Subcutaneous adipose tissue (tissue), 1 donor: ENCODE results near the gene SORL1-AS1.

Source experiments
- TF ChIP-seq, protein P1 (sequence below): fragments of 450-650 bp; IDR thresholded peaks from one replicate; pipeline ENCODE4 v1.5.1; 2016; ENCODE audit warnings: low read depth, mild to moderate bottlenecking, control low read depth, antibody characterized with exemption, moderate library complexity

Gene SORL1-AS1

DNA sequence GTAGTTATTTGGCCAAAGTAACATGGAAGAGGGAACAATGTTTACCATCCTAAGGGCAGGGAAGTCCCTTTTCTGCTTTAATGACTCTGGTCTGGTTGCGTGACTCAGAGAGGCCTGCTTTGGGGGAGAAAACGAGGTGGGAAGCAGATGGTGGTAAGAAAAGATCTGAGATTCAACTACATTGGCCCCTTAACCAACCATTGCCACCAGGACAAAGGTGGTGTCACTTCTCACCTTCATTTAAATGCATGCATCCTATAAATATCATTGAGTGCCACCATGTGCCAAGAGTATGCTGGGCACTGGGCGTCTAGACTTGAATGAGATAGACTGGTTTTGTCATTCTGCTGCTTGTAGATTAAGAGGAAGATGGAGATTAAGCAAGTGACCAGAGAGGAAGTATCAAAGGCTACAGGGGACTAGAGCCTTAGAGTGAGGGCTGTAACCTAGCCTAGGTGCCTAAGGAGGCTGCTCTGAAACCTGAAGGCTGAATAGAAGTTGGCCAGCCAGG is 4.3 kb downstream of the SORL1-AS1 start:
- TF ChIP-seq, protein P1, sequence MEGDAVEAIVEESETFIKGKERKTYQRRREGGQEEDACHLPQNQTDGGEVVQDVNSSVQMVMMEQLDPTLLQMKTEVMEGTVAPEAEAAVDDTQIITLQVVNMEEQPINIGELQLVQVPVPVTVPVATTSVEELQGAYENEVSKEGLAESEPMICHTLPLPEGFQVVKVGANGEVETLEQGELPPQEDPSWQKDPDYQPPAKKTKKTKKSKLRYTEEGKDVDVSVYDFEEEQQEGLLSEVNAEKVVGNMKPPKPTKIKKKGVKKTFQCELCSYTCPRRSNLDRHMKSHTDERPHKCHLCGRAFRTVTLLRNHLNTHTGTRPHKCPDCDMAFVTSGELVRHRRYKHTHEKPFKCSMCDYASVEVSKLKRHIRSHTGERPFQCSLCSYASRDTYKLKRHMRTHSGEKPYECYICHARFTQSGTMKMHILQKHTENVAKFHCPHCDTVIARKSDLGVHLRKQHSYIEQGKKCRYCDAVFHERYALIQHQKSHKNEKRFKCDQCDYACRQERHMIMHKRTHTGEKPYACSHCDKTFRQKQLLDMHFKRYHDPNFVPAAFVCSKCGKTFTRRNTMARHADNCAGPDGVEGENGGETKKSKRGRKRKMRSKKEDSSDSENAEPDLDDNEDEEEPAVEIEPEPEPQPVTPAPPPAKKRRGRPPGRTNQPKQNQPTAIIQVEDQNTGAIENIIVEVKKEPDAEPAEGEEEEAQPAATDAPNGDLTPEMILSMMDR, result no peak

DNA sequence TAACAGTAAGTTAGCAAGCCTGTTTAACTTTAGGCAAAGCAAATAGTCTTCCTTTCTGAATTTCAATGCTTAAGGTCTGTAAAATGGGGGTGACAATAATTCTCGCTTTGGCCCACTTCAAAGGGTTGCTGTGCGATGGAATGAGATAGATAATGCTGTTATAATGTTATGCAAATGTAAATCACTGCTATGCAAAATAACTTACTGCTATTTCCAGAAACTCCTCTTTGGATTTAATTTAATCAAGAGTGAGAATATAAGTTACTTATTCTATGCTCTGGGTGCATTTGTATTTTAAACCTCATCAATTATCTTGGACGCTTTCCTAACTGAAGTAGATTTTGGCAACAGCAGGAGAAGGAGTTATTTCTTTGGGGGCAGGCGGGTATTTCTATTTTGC is 4.8 kb downstream of the SORL1-AS1 start:
- TF ChIP-seq, protein P1, result no peak

DNA sequence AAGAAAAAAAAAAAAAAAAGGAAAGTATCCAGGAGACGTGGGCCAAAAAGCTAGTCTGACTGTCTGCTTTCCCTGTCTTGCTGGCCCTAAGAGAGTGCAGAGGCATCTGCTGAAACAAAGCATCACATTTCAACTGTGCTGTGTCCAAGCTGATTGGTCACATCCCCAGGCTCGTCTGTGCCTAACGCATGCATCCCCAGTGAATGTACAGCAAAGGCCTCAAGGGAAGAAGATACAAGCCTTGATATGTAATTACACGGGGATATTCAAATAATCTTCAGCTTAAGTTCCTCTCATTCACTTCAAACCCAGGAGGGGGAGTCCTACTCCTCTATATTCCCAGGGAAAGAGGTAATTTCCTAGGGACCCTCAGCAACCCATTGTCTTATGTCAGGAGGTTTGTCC is 6.0 kb downstream of the SORL1-AS1 start:
- TF ChIP-seq, protein P1, result no peak

DNA sequence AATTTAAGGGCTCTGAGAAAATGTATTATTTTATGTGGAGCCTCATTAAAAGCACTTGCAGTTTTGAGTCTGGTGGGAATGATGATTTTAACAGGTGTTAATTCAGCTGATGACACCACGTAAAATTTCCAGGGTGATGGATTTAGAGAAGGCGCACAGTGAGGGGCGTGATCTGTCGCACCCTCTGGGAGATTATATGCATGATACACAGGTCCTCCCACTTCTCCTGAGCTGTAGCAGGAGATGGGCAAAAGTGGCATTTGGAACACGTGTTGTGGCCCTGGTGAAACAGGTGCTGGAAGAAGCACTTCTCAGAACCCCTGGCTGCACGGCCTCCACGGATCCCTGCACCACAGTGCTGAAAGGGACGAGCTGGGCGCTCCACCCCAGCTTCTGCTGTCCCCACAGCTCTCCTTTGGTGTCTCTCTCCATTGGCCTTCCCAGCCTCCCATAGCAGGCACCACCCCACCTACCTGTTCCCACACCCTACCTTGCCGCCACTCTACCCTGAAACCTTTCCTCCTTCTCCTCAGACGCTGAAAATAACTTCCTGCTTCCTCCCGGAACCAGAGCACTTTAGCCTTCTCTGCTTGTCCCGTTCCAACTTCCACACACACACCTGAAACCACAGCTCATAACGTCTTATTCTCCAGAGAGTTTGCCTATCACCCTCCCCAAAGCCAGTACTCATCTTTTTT is 7.5 kb downstream of the SORL1-AS1 start:
- TF ChIP-seq, protein P1, result no peak

DNA sequence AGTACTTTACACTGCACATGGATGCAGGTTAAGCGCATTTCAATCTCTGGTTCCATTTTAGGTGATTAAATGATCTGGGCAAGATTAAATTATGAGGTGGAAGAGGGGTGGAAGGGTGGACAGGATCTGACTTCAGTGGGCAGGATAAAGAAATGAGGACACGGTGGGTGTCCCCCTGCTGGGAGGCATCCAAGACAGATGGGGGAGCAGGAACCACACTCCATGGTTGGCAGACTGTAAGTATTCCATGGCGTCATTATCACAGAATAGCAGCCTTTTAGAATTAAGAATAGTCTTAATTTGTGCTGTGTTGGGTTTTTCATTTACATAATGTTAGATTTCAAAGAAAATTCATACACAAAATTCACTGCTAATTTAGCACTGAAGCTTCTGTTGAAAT is 8.2 kb downstream of the SORL1-AS1 start:
- TF ChIP-seq, protein P1, result no peak

DNA sequence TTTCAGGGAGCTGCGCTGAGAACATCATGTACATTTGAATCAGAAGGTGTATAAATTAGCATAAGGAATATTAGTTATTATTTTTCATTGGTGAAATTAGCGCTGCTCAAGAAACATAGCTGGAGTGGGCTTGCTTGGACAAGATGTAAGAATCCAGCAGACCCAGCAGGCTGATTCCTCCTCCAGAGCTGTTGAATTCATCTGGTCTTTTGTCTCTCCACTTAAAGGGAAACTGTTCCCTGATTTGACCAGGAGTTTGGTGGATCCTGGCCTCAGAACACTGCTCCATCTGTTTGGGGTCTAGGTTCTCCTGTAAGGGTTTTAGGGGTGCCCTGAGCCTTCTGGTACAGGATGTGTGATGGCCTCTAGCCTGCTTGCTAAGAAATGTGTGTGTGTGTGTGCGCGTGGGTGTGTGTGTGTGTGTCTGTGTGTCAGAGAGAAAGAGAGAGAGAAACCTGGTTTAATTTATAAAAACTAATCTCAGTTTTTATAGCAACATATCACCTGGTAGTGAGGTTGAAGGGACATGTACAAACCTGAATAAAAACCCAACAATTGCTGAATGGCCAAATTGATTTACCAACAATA is 9.0 kb downstream of the SORL1-AS1 start:
- TF ChIP-seq, protein P1, result no peak

DNA sequence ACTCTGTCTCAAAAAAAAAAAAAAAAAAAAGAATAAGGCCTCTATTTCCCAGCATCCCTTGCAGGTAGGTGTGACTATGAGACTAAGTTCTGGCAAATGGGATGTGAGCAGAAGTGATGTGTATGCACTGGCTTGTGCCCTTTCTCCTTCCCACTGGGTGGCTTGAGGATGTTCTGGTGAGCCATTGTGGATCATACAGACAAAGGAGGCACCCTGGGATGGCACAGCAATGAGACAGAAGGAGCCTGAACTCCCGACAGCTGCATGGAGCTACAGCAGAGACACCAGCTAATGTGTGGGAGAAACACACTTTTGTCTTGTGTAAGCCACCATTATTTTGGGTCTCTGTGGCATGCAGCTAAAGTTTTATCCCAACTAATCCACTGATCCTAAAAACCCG is 11.2 kb downstream of the SORL1-AS1 start:
- TF ChIP-seq, protein P1, result no peak
